ENCODE measurements around the gene LSMEM2. TPM values are rescaled to one million over a fixed set of nuclear protein-coding genes. Genes with fewer than 3 reads are reported as not detected.

Gene LSMEM2
- total and polyA plus RNA-seq, 9 of the 15 experiments (the other 6 are each of a cell fraction or from before 2014, with no cell fraction given) = not detected

GRCh38 chr3:50321336-50322114 lies 42.6 kb downstream of the LSMEM2 start:
- FAIRE-seq = peak; percentile 71
- Histone ChIP-seq H3K27ac (ENCODE audit: extremely low read depth, low read depth, low read length) (peak overlapping the region; percentile 100), H3K9me3 (replicated peaks; ENCODE audit: control insufficient read depth, insufficient read depth, low read depth, low read length) (no peaks in the 10 kb centered on the region), H3K79me2 (ENCODE audit: control insufficient read depth, insufficient read depth, low read length) (peaks cover 22% of the 10 kb centered on the region), H3K4me3 (peak overlapping the region; percentile 81), H3K27me3 (ENCODE audit: control insufficient read depth in 2 of 2, insufficient read depth in 2 of 2, low read length in 2 of 2) (no peaks in the 10 kb centered on the region), H3K36me3 (ENCODE audit: control insufficient read depth, insufficient read depth, low read length) (peaks cover 43% of the 10 kb centered on the region; the same call in 2 of the 3 replicates), H4K20me1 (replicated peaks; ENCODE audit: control insufficient read depth, insufficient read depth, low read length) (no peaks in the 10 kb centered on the region), H3K4me2 (ENCODE audit: insufficient read depth, low read length) (peak overlapping the region; percentile 90), H2AFZ (ENCODE audit: low read depth, low read length) (peak overlapping the region; percentile 99), H3K4me1 (replicated peaks in 1 of 2; ENCODE audit: control insufficient read depth in 2 of 2, insufficient read depth in 2 of 2, low read length in 2 of 2) (peaks cover 33 to 75% of the 10 kb centered on the region in 2 experiments), H3K9ac (ENCODE audit: insufficient read depth in 1 of 2, low read depth in 2 of 2, low read length in 2 of 2) (peak overlapping the region; percentile 98), H3K9me1 (ENCODE audit: control insufficient read depth, insufficient read depth, low read length) (no peaks in the 10 kb centered on the region)
- in situ Hi-C loops (cut with MboI) = no loop called here
- CTCF ChIA-PET (ENCODE audit: low intra/inter-chr PET ratio) = no interaction called here
- ATAC-seq = peak; percentile 90
- peak; percentile 68 to 90 (median 78) for DNase-seq (ENCODE audit: extremely low read depth in 1 of 4, low spot score in 3 of 4)
- POLR2A ChIA-PET = interaction anchor here (1.0 kb wide), 1 partner anchor 18 kb away, joined by 4 read pairs; the partner anchor contains the start of gene HYAL1
- intact Hi-C loops (cut with micrococcal nuclease) = no loop called here
- BruUV-seq (replicated peaks) = no TSS peak
- under 1% methylated on average over 33 of the region's 59 CpGs for WGBS (ENCODE audit: insufficient coverage, low coverage, missing lambda C conversion rate)
- TF ChIP-seq TCF7L2 (IDR thresholded peaks at IDR 0.05; ENCODE audit: low read depth, low read length) = peak; percentile 90
- peak; percentile 35 to 72 (median 53); a peak in 5 of 6 replicates for TF ChIP-seq CTCF (IDR thresholded peaks at IDR 0.05 in 2 of 3, conservative IDR thresholded peaks at IDR 0.05 in 1 of 3; ENCODE audit: insufficient read depth in 2 of 3, low read depth in 1 of 3, low read length in 3 of 3)
- peak; percentile 100 for TF ChIP-seq FOXM1 (IDR thresholded peaks at IDR 0.05; ENCODE audit: low read depth)
- TF ChIP-seq FOXM1 (CRISPR knock-in tag; IDR thresholded peaks at IDR 0.05; ENCODE audit: low read depth) = no peak
- no peak for TF ChIP-seq ZNF165 (CRISPR knock-in tag; IDR thresholded peaks at IDR 0.05; ENCODE audit: borderline replicate concordance)
- no peak for TF ChIP-seq PHF20 (IDR thresholded peaks at IDR 0.05; ENCODE audit: partially characterized antibody)
- peak in 1 of 2 experiments; percentile 85; a peak in 3 of 4 replicates for TF ChIP-seq SIN3A (IDR thresholded peaks at IDR 0.05; ENCODE audit: borderline replicate concordance in 2 of 2, control insufficient read depth in 1 of 2, low read depth in 2 of 2, low read length in 2 of 2)
- no peak for TF ChIP-seq FOXP1 (CRISPR knock-in tag; IDR thresholded peaks at IDR 0.05)
- no peak for TF ChIP-seq CGGBP1 (CRISPR knock-in tag; IDR thresholded peaks at IDR 0.05)
- peak; percentile 94 for TF ChIP-seq SP1 (CRISPR knock-in tag; IDR thresholded peaks at IDR 0.05)
- 0 out of 2 replicates have a peak, but pooled peaks have one; percentile 43 for TF ChIP-seq L3MBTL2 (IDR thresholded peaks at IDR 0.05)
- TF ChIP-seq MXI1 (IDR thresholded peaks at IDR 0.05; ENCODE audit: low read depth, low read length) = 0 out of 2 replicates have a peak, but pooled peaks have one; percentile 7
- 0 out of 4 replicates have a peak, but pooled peaks of 1 of the 2 experiments have one; percentile 12 for TF ChIP-seq ZMIZ1 (IDR thresholded peaks at IDR 0.05; ENCODE audit: low read depth in 2 of 2, low read length in 2 of 2)
- TF ChIP-seq EGR1 (conservative IDR thresholded peaks at IDR 0.05) = peak; percentile 92
- peak; percentile 83; the same call in 1 of the 2 replicates for TF ChIP-seq CTBP1 (IDR thresholded peaks at IDR 0.05; ENCODE audit: borderline replicate concordance)
- TF ChIP-seq NEUROD1 (IDR thresholded peaks at IDR 0.05; ENCODE audit: borderline replicate concordance, low read depth, low read length, partially characterized antibody) = peak; percentile 97
